GM19025 (cell line): ENCODE data around the gene BLID.

Source experiments
- ATAC-seq: cut with Tn5 transposase; IDR thresholded peaks from one replicate; pipeline ENCODE4 v1.9.1; 2021; ENCODE audit warnings: mild to moderate bottlenecking, low read depth, moderate library complexity; ENCODE audit not compliant: unreplicated experiment

BLID gene

GRCh38 chr11:122091835-122092234 is 24.2 kb downstream of the BLID start:
- no peak for ATAC-seq

- ATAC-seq: no peak
These were observed 26.9 kb downstream of the BLID start for GRCh38 chr11:122089111-122089510.

GRCh38 chr11:122085712-122086111 is 30.3 kb downstream of the BLID start:
- no peak for ATAC-seq

GRCh38 chr11:122085264-122085663 is 30.8 kb downstream of the BLID start:
- ATAC-seq: no peak

- no peak for ATAC-seq
These were observed 33.8 kb downstream of the BLID start for GRCh38 chr11:122082205-122082604.

- ATAC-seq: no peak
These were observed 34.9 kb downstream of the BLID start for GRCh38 chr11:122081073-122081472.

- no peak for ATAC-seq
These were observed 38.6 kb downstream of the BLID start for GRCh38 chr11:122077459-122077858.

- no peak for ATAC-seq
These were observed 39.4 kb downstream of the BLID start for GRCh38 chr11:122076512-122077120.

- ATAC-seq: no peak
These were observed 41.0 kb downstream of the BLID start for GRCh38 chr11:122075016-122075415.

GRCh38 chr11:122074022-122074421 is 42.0 kb downstream of the BLID start:
- no peak for ATAC-seq

- no peak for ATAC-seq
These were observed 44.3 kb downstream of the BLID start for GRCh38 chr11:122071709-122072202.

- no peak for ATAC-seq
These were observed 46.2 kb downstream of the BLID start for GRCh38 chr11:122069707-122070360.

- no peak for ATAC-seq
These were observed 47.2 kb downstream of the BLID start for GRCh38 chr11:122068837-122069236.

- ATAC-seq: no peak
These were observed 47.9 kb downstream of the BLID start for GRCh38 chr11:122068141-122068540.
